ENCODE measurements around the gene EMC6. TPM values are rescaled to one million over a fixed set of nuclear protein-coding genes. Genes with fewer than 3 reads are reported as not detected.

EMC6 gene
- total RNA-seq, 1 experiment from 2014 or later, result 72.2 TPM

DNA sequence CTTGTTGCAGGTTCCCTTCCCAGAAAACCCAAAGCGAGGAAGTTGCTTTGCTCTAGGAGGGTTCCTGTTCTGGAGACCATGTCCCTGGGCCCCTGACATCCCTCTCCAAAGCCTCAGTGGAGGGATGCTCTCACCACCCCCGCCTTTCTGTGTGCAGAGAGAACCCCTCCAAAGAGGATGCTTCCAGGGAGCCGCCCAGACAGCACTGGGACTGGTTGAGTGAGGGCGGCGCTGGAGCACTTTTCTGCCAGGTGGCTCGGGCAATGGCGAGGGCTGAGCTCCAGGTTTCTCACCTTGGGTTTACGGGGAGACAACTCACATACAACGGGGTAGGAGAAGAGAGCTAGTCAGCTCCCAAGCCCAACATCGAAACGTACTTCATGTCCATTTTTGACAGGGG lies 7.3 kb downstream of the EMC6 start:
- no CpG with 5 or more reads among the region's 11 CpGs for WGBS (ENCODE audit: extremely low coverage, insufficient read length, low lambda C conversion rate)
- H2BK20ac ChIP-seq (ENCODE audit: low read depth, low read length, poor library complexity, severe bottlenecking), result no peak overlapping the region
- H3K9me3 ChIP-seq (ENCODE audit: control insufficient read depth, low read depth, low read length), result no peaks in the 10 kb centered on the region
- H3T11ph ChIP-seq (ENCODE audit: low read length), result no peak overlapping the region
- no peak overlapping the region for H2AFZ ChIP-seq (ENCODE audit: low read length)
- H3K9ac ChIP-seq (ENCODE audit: extremely low read depth, insufficient read length, low read length), result no peak overlapping the region
- H2BK15ac ChIP-seq (ENCODE audit: low read depth, low read length), result no peak overlapping the region
- H4K20me1 ChIP-seq (ENCODE audit: control insufficient read depth, insufficient read depth, insufficient read length), result no peaks in the 10 kb centered on the region
- H4K8ac ChIP-seq (replicated peaks; ENCODE audit: insufficient read length, low read depth, low read length), result no peak overlapping the region
- no peak overlapping the region for H4K91ac ChIP-seq (ENCODE audit: insufficient read length, low read depth, low read length)
- TF ChIP-seq, protein P1, sequence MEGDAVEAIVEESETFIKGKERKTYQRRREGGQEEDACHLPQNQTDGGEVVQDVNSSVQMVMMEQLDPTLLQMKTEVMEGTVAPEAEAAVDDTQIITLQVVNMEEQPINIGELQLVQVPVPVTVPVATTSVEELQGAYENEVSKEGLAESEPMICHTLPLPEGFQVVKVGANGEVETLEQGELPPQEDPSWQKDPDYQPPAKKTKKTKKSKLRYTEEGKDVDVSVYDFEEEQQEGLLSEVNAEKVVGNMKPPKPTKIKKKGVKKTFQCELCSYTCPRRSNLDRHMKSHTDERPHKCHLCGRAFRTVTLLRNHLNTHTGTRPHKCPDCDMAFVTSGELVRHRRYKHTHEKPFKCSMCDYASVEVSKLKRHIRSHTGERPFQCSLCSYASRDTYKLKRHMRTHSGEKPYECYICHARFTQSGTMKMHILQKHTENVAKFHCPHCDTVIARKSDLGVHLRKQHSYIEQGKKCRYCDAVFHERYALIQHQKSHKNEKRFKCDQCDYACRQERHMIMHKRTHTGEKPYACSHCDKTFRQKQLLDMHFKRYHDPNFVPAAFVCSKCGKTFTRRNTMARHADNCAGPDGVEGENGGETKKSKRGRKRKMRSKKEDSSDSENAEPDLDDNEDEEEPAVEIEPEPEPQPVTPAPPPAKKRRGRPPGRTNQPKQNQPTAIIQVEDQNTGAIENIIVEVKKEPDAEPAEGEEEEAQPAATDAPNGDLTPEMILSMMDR (conservative IDR thresholded peaks at IDR 0.05), result no peak
- no peak overlapping the region for H3K23ac ChIP-seq (ENCODE audit: insufficient read length, low read depth, low read length)
- no peaks in the 10 kb centered on the region for H3K79me2 ChIP-seq (ENCODE audit: insufficient read depth, low read length)
- Mint-ChIP-seq H3K4me1 (peaks cover 11 to 19% of the 10 kb centered on the region in 2 experiments), H3K36me3 (ENCODE audit: insufficient read depth in 1 of 3, low read depth in 3 of 3) (no peaks in the 10 kb centered on the region; a peak in 1 of 7 replicates), H3K27me3 (ENCODE audit: low read depth) (no peaks in the 10 kb centered on the region), H3K4me3 (no peak overlapping the region), H3K9me3 (no peaks in the 10 kb centered on the region), H3K27ac (peak overlapping the region in 2 of 3 experiments; percentile 45 to 53; a peak in 1 of 7 replicates)
- H2AK5ac ChIP-seq (ENCODE audit: insufficient read length, low read length), result no peak overlapping the region
- no peak overlapping the region for H2BK12ac ChIP-seq (ENCODE audit: insufficient read length, low read depth, low read length)
- H3K4ac ChIP-seq (ENCODE audit: low read depth, low read length), result no peak overlapping the region
- no peak for DNase-seq
- no peak overlapping the region for H2BK120ac ChIP-seq (ENCODE audit: low read depth, low read length, poor library complexity, severe bottlenecking)
- no peak overlapping the region for H3K4me2 ChIP-seq (ENCODE audit: insufficient read depth, insufficient read length, low read length)
- H2BK5ac ChIP-seq (ENCODE audit: insufficient read length, low read length), result no peak overlapping the region
- H3K79me1 ChIP-seq (ENCODE audit: insufficient read depth, low read depth, low read length, poor library complexity, severe bottlenecking), result no peaks in the 10 kb centered on the region
- no peak overlapping the region for H3K27ac ChIP-seq (ENCODE audit: insufficient read length, low read depth, low read length)
- H3K14ac ChIP-seq (ENCODE audit: insufficient read depth, low read length), result no peak overlapping the region
- H3K27me3 ChIP-seq (ENCODE audit: insufficient read depth, low read length), result no peaks in the 10 kb centered on the region
- no peaks in the 10 kb centered on the region for H3K4me1 ChIP-seq (ENCODE audit: insufficient read depth, low read length)
- no peak overlapping the region for H3K56ac ChIP-seq (ENCODE audit: insufficient read length, low read depth, low read length)
- H4K5ac ChIP-seq (ENCODE audit: insufficient read length, low read depth, low read length), result no peak overlapping the region
- H3K23me2 ChIP-seq (ENCODE audit: insufficient read length, low read depth, low read length, poor library complexity, severe bottlenecking), result no peaks in the 10 kb centered on the region
- H3K18ac ChIP-seq (ENCODE audit: insufficient read length, low read depth, low read length), result no peak overlapping the region
